GM21529 (cell line): ENCODE data around the gene TMEM176B.
"Not testable (repeated sequence)": the region's sequence is repeated elsewhere in the genome, so short reads cannot be mapped to it uniquely, and the experiment has no call there.

Experiments
- ATAC-seq: cut with Tn5 transposase; IDR thresholded peaks from one replicate; pipeline ENCODE4 v1.9.1; 2021; ENCODE audit not compliant: unreplicated experiment

The TMEM176B gene

DNA sequence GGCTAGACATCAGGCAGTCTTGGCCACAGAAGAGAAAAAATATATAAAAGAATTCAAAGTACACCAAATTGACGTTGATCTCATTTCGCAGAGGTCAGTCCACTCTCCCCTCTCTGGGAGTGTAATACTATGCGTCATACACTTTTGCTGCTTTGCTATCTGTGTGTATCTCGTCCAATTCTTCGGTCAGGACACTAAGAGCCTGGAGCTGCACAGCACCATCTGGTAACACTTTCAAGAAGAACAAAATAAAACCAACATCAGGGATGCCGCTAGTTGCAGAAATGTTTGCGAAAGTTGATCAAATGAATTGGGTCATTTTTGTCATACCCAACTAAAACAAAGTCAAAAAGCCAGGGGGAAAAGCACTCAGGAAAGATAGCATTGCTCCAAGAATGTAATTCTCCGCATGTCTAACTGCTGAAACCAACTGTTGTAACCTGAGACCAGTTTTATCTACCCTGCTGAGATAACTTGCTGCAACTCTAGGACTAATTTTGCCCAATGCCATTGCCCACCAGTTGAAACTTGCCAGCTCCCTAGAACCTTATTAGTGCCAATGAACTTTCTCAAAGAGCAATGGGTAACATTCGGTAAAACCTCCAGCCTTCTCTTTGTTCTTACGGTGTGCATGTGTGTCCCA, 23.4 kb upstream of the TMEM176B start:
- ATAC-seq: no peak

GRCh38 chr7:150823043-150823442, 22.9 kb upstream of the TMEM176B start:
- ATAC-seq: no peak

DNA sequence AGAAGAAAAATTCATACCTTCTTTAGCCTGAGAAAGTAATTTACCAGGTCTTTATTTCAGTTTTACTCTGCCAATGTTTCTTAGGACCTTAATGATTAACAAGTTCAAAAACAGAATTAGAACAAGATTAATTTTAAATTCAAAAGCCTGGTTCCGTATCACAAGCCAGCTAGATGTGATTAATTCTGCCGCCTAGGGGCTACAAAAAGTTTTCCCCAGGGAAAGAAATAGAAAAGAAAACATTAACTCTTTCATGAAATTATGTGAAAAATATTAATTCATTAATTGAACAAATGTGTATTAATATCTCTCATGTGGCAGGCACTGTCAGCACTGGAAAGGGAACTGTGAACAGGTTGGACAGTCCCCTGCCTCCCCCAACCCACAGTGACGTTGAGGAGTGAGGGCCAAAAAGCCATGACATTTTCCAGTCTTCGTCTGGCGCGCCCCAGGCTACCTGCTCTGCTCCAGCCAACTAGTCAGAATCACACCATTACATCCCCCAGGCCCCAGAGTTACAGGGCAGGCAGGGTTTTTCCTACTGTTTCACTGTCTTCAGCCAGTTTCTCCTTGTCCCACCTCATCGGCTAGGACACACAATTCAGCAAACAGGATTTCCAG, 20.5 kb upstream of the TMEM176B start:
- no peak for ATAC-seq

DNA sequence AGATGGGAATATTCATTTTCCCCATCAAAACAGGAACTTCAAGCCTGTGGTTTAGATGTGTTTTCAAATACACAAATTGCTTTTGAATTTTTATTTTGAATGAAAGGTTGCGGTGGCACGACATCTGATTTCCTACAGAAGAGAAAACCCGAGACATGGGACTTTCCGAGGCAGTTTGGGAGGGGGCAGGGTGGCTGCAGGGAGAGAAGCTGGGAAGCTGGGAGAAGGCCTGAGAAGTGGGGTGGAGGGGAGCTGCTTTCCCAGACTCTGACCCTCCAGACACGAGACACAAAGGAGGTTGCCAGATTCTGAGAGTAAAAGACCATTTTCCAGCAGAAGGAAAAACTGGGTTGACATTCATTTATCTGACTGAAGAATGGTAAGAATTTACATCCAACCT, 20.0 kb upstream of the TMEM176B start:
- no peak for ATAC-seq

- no peak for ATAC-seq
These were observed 18.8 kb upstream of the TMEM176B start for GRCh38 chr7:150818971-150819370.

- no peak for ATAC-seq
These were observed 14.3 kb upstream of the TMEM176B start for GRCh38 chr7:150814328-150815001.

GRCh38 chr7:150807616-150808438, 7.7 kb upstream of the TMEM176B start:
- not testable (repeated sequence) for ATAC-seq

GRCh38 chr7:150806863-150807262, 6.7 kb upstream of the TMEM176B start:
- no peak for ATAC-seq

DNA sequence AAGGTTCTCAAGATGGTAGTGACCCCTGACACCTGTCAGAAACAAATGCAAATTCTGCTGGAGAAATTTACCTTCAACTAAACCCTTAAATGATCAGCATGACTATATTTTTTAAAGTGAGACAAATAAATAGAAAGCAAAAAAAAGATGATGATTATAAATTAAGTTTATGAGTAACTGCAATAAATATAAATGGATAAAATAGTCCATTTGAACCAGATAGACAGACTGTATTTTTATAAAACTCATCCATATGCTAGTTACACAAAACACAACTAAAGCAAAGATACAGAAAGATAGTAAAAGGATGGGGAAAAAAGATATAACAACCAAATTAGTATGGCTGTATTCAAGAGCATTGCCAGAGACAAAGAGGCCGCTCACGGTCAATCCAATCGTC, 6.3 kb upstream of the TMEM176B start:
- ATAC-seq: no peak

DNA sequence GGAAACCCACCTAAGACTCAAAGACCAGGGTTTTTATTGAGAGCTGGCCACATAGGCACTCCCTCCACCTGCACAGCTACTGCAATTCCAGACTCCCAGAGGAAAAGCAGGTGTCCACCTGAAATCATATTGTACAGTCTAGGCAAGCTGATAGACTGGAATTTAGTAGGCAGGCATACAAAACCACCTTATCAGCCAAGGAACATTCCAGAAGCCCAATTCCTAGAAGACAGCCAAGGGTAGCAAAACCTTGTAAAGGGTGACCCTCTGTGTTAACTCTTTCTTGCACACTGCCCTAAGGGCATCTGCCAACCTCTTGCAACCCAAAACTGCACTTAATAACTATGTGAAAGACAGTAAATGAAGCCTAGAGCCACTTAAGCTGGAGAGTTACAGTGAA, 5.7 kb upstream of the TMEM176B start:
- ATAC-seq: no peak

GRCh38 chr7:150804802-150805201, 4.6 kb upstream of the TMEM176B start:
- no peak for ATAC-seq

- no peak for ATAC-seq
These were observed 3.1 kb upstream of the TMEM176B start for GRCh38 chr7:150803161-150803860.

GRCh38 chr7:150801946-150802771, 2.0 kb upstream of the TMEM176B start:
- ATAC-seq: no peak

DNA sequence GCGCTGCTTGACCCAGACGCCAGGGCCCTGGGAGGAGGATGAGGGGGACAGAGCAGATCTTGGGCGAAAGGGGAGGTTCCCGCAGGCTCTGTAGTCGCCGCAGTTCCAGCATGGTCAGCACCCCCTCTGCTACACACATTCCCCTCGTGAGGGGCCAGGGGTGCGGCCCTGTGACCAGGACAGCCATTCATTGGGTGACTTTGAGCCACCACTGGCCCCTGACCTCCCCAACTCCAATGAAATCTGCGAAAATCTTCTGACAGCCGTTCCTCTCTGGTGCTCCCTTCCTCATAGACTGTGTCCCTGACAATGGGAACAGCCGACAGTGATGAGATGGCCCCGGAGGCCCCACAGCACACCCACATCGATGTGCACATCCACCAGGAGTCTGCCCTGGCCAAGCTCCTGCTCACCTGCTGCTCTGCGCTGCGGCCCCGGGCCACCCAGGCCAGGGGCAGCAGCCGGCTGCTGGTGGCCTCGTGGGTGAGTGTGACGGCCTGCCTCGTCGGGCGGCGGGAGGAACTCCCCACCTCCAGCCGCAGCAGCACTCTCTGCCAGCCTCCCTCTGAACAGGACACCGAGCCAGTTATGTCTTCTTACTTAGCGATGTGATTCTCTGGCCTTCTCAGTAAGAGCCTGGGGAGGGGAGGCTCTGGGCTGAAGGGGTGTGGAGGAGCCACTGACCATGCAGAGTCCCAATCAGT, 1.2 kb upstream of the TMEM176B start:
- ATAC-seq: no peak

DNA sequence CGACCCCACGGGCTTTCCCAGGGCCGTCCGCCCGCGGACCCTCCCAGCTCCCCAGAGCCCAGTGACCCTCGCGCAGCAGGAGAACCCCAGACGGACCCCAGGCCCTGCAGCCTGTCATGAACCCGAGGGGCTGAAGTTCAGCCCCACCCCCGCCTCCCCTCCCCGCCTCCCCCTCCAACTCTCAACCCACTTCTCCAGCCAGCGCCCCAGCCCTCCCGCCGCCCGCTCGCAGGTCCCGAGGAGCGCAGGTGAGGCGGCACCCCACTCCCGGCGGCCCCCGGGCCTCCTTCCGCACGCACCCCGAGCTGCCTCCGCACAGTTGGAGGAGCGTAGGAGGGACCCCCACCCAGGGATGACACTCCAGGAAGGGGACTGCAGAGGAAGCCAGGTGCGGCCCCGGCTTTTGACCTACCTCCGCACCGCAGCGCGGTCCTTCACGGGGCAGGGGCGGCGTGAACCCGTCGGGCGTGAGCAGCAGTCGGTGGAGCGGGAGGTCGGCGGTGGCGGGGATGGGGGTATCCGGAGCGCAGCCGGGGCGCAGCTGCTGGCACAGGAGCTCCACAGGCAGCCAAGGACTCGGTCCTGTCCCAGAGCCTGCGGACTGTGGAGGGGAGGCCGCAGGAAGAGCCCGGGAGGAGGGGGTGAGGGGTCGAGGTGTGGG, 547 bp upstream of the TMEM176B start, which contains the start of gene TMEM176A:
TSS of gene TMEM176A (plus strand) at position 189 of the 661 bp plus-strand sequence. CDS start 782 bp downstream, outside the sequence.
- no peak for ATAC-seq

- ATAC-seq: no peak
These were observed 1.0 kb downstream of the TMEM176B start for GRCh38 chr7:150799156-150799555.

DNA sequence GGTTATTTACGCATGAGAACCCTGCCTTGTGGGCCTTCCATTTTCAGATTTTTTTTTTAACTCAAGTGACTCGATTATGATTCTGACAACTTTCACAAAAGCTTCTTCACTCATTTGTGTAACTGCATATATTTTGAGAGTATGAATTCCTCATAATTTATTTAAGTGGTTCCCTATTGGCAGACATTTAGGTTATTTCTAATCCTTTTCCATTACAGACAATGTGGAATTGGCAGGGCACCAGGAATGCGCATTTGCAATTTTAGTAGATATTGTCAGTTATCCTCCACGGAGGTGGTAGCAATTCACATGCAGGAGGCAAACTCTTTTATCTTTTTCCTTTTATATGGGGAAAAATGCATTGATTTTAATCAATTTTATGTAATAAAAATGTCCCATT, 2.5 kb downstream of the TMEM176B start:
- no peak for ATAC-seq

DNA sequence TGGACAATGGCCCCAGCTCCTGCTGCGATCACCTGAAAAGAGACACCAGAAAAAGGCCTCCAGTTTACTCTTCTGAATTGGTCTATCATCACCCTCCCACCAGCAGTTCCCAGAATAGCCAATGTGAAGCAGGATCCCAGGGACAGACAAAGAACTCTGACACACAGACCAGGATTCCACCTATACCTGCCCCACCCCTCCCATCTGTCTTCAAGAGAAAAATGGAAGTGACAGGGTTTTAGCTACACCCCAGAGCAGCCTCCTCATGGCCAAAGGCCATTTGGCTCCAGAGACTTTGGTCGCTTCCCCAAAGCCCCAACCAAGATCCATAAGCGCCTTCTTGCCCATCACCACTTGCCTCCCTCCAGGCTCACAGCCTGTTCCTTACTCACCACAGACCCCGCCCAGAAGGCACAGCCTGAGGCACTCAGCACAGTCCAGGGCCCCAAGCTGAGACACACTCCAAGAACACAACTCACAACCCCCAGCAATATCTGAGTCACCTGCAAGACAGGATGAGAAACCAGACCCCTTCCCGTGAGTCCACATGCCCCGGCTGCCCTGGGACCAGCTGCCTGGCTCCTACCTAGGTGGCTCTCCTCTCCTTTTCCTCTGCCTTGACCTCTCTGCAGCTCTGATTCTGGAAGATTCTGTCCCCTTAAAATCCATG, 6.5 kb downstream of the TMEM176B start:
- no peak for ATAC-seq
